ENCODE measurements around the gene ZMAT3.
"Not testable (repeated sequence)": the region's sequence is repeated elsewhere in the genome, so short reads cannot be mapped to it uniquely, and the experiment has no call there.

- not testable (repeated sequence) for TF ChIP-seq CTCF, EZH2 (IDR thresholded peaks at IDR 0.05)
Measured at GRCh38 chr3:179115444-179115843, 43.8 kb upstream of the ZMAT3 start.

Data from neural progenitor cell (in vitro differentiated cells).